A673 (cell line): ENCODE results near the gene NEDD8. TPM values are rescaled to one million over a fixed set of nuclear protein-coding genes. Genes with fewer than 3 reads are reported as not detected.

Source experiments
- BruUV-seq: library from RNA; stranded (reverse); fragments of 400-500 nt; replicated peaks from 2 replicates; lab custom pipeline; 2021; lab: Mats Ljungman, UMichigan
- CTCF ChIA-PET: fragments of 300-600 bp; sonication (Branson Sonifier 250); formaldehyde crosslinking; loops from one replicate; lab custom pipeline; 2022; ENCODE audit warnings: antibody characterized with exemption; lab: Charles Lee
- POLR2A ChIA-PET: fragments of 300-600 bp; sonication (Branson Sonifier 250); formaldehyde crosslinking; loops from one replicate; lab custom pipeline; 2022; ENCODE audit warnings: antibody characterized with exemption; ENCODE audit not compliant: low non-redundant PET; lab: Charles Lee
- DNase-seq: peaks from one replicate; pipeline ENCODE4 v3.0.0-alpha.2; 2015; ENCODE audit warnings: low spot score
- H3K27ac ChIP-seq: fragments of 200-600 bp; sonication (generic); 2 replicates; pipeline ENCODE4 v1.5.1; 2016; ENCODE audit warnings: mixed run types, low read depth, mild to moderate bottlenecking, mixed read lengths, antibody characterized with exemption, low read length; ENCODE audit not compliant: poor library complexity, severe bottlenecking
- H3K27me3 ChIP-seq: fragments of 200-600 bp; sonication (generic); replicated peaks from 2 replicates; pipeline ENCODE4 v1.6.1; 2017; ENCODE audit warnings: mixed run types, low read depth, mild to moderate bottlenecking, mixed read lengths, antibody characterized with exemption, low read length; ENCODE audit not compliant: insufficient read depth, poor library complexity
- H3K36me3 ChIP-seq: fragments of 200-600 bp; sonication (generic); 2 replicates; pipeline ENCODE4 v1.6.1; 2016; ENCODE audit warnings: mixed run types, mild to moderate bottlenecking, mixed read lengths, antibody characterized with exemption, low read length; ENCODE audit not compliant: insufficient read depth, poor library complexity, severe bottlenecking
- H3K4me1 ChIP-seq: fragments of 200-600 bp; sonication (generic); 2 replicates; pipeline ENCODE4 v1.6.1; 2017; ENCODE audit warnings: mixed run types, mild to moderate bottlenecking, mixed read lengths, antibody characterized with exemption, low read length; ENCODE audit not compliant: insufficient read depth, poor library complexity, severe bottlenecking
- H3K4me3 ChIP-seq: fragments of 200-600 bp; sonication (generic); 2 replicates; pipeline ENCODE4 v1.5.1; 2016; ENCODE audit warnings: low read depth, mixed run types, mild to moderate bottlenecking, mixed read lengths, low read length; ENCODE audit not compliant: poor library complexity, severe bottlenecking
- H3K9me3 ChIP-seq: fragments of 200-600 bp; sonication (generic); 2 replicates; pipeline ENCODE4 v1.6.1; 2016; ENCODE audit warnings: mixed run types, low read depth, mild to moderate bottlenecking, mixed read lengths, antibody characterized with exemption, low read length; ENCODE audit not compliant: poor library complexity, severe bottlenecking
- EZH2 ChIP-seq: fragments of 200-600 bp; sonication (generic); IDR thresholded peaks from 2 replicates; pipeline ENCODE4 v1.6.1; 2017; ENCODE audit warnings: borderline replicate concordance, low read depth, mild to moderate bottlenecking, mixed read lengths, antibody characterized with exemption, low read length; ENCODE audit not compliant: poor library complexity, severe bottlenecking
- intact Hi-C: fragments of 100-400 bp; cut with micrococcal nuclease; formaldehyde crosslinking; loops from one replicate; pipeline ENCODE4 v1.10.0; 2022; ENCODE audit not compliant: unreplicated experiment
- total RNA-seq: library from RNA; stranded (reverse); gene quantifications from 2 replicates; pipeline ENCODE4 v1.2.3, GENCODE V29; 2021
- TF ChIP-seq, protein P1 (sequence below): fragments of 300-800, 200-600 bp; sonication (generic); conservative IDR thresholded peaks from 2 replicates; pipeline ENCODE4 v1.5.1; 2017; ENCODE audit warnings: low read depth, mild to moderate bottlenecking, antibody characterized with exemption, low read length, moderate library complexity, mixed read lengths

Gene NEDD8
- total RNA-seq, 1 experiment from 2014 or later = 266 TPM

DNA sequence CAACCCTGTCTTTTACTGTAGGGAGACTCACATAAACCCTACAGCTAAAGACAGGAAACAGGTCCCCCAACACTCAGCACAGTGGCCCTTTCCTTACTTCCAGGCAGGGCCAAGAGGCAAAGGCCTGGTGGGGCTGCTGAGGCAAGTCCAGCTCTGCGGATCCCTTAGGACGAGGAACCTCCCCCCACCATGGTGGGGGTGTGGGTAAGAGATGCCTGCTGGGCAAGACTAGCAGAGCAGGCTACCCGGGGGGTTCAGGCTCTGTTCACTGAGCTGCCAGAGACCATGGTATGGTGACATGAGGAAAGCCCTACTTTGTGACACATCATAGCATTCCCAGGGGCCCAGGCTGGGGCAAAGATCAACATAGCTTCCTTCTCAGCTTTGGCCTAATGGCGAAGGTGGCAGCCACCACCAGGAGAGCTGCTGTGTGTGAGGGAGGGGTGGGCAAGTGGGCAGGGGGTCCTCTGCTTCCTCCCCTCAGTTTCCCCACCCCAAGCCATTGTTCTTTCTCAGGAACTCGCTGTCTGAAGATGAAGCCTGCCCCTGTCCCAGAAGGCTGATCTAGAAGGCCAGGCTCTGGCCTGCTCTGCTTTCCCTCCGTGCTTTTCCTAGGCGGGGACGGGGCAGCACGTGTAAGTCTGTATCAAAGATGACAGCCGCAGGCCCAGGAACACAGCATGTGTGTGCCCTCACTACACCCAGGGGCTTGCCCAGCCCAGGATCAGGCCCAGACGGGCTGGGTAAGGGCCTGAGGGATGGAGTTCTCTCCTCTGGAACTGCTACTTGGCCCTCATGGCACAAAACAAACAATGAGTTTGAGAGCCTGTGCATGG lies 20.3 kb upstream of the NEDD8 start:
- H3K27ac ChIP-seq = no peak overlapping the region
- H3K9me3 ChIP-seq = no peaks in the 10 kb centered on the region
- intact Hi-C loops = no loop called here
- no peak for TF ChIP-seq EZH2
- TF ChIP-seq, protein P1, sequence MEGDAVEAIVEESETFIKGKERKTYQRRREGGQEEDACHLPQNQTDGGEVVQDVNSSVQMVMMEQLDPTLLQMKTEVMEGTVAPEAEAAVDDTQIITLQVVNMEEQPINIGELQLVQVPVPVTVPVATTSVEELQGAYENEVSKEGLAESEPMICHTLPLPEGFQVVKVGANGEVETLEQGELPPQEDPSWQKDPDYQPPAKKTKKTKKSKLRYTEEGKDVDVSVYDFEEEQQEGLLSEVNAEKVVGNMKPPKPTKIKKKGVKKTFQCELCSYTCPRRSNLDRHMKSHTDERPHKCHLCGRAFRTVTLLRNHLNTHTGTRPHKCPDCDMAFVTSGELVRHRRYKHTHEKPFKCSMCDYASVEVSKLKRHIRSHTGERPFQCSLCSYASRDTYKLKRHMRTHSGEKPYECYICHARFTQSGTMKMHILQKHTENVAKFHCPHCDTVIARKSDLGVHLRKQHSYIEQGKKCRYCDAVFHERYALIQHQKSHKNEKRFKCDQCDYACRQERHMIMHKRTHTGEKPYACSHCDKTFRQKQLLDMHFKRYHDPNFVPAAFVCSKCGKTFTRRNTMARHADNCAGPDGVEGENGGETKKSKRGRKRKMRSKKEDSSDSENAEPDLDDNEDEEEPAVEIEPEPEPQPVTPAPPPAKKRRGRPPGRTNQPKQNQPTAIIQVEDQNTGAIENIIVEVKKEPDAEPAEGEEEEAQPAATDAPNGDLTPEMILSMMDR = no peak
- no peaks in the 10 kb centered on the region for H3K27me3 ChIP-seq
- ChIA-PET CTCF (no interaction called here), POLR2A (no interaction called here)
- no peaks in the 10 kb centered on the region for H3K4me1 ChIP-seq
- no TSS peak for BruUV-seq
- DNase-seq = no peak
- no peaks in the 10 kb centered on the region for H3K36me3 ChIP-seq
- no peak overlapping the region for H3K4me3 ChIP-seq

GRCh38 chr14:24251880-24252288 lies 19.7 kb upstream of the NEDD8 start:
- no TSS peak for BruUV-seq
- ChIA-PET CTCF (no interaction called here), POLR2A (no interaction called here)
- no peak overlapping the region for H3K4me3 ChIP-seq
- H3K27ac ChIP-seq = no peak overlapping the region
- H3K36me3 ChIP-seq = no peaks in the 10 kb centered on the region
- H3K27me3 ChIP-seq = no peaks in the 10 kb centered on the region
- H3K9me3 ChIP-seq = no peaks in the 10 kb centered on the region
- intact Hi-C loops = no loop called here
- no peak for TF ChIP-seq EZH2
- TF ChIP-seq, protein P1 = no peak
- no peaks in the 10 kb centered on the region for H3K4me1 ChIP-seq
- no peak for DNase-seq

GRCh38 chr14:24250354-24250753 lies 18.2 kb upstream of the NEDD8 start:
- no peaks in the 10 kb centered on the region for H3K4me1 ChIP-seq
- POLR2A ChIA-PET = no interaction called here
- no peak overlapping the region for H3K4me3 ChIP-seq
- no peaks in the 10 kb centered on the region for H3K36me3 ChIP-seq
- no peaks in the 10 kb centered on the region for H3K27me3 ChIP-seq
- no peak for DNase-seq
- CTCF ChIA-PET = interaction anchor here (1.2 kb wide), 1 partner anchor 46 kb away, joined by 4 read pairs; no protein-coding TSS in a partner anchor
- no TSS peak for BruUV-seq
- no peaks in the 10 kb centered on the region for H3K9me3 ChIP-seq
- H3K27ac ChIP-seq = no peak overlapping the region
- TF ChIP-seq, protein P1 = no peak
- TF ChIP-seq EZH2 = no peak
- intact Hi-C loops = no loop called here
